Gastroesophageal sphincter (tissue), 4 donors: ENCODE measurements around the gene MPG. TPM values are rescaled to one million over a fixed set of nuclear protein-coding genes. Genes with fewer than 3 reads are reported as not detected.

Experiments
- ATAC-seq: fragments of 150-250 bp; one replicate; pipeline ENCODE4 v1.9.1; 2016; ENCODE audit warnings: mild to moderate bottlenecking, moderate library complexity
- H3K27ac ChIP-seq, 4 donors: fragments of 200-600 bp; sonication (generic) in 3 of 4; 1 replicate in 3 of 4; 2 replicates in 1 of 4; pipeline ENCODE4 v1.5.1; 2016 to 2019
- H3K27me3 ChIP-seq: fragments of 200-600 bp; sonication (generic); one replicate; pipeline ENCODE4 v1.5.1; 2019
- H3K36me3 ChIP-seq, 2 donors: fragments of 200-600 bp; sonication (generic); one replicate each; pipeline ENCODE4 v1.5.1; 2019; ENCODE audit warnings: control low read depth in 1 of 2
- H3K4me1 ChIP-seq, 3 donors: fragments of 200-600 bp; sonication (generic); 1 replicate in 2 of 3; 2 replicates in 1 of 3; pipeline ENCODE4 v1.5.1; 2016 to 2019; ENCODE audit warnings: control low read depth in 2 of 3
- H3K4me3 ChIP-seq, 2 donors: fragments of 200-600 bp; sonication (generic); one replicate each; pipeline ENCODE4 v1.5.1; 2019; ENCODE audit warnings: mild to moderate bottlenecking in 1 of 2, moderate library complexity in 1 of 2
- H3K9me3 ChIP-seq, 3 donors: fragments of 200-600 bp; sonication (generic); one replicate each; pipeline ENCODE4 v1.5.1; 2017 to 2019; ENCODE audit warnings: control low read depth in 2 of 3
- CTCF ChIP-seq, 4 experiments: fragments of 200-600 bp in 2 of 4; fragments of 450-650 bp in 2 of 4; sonication (generic) in 1 of 4; IDR thresholded peaks; one replicate each; pipeline ENCODE4 v1.5.1; 2017 to 2019; ENCODE audit warnings: antibody characterized with exemption in 4 of 4, mild to moderate bottlenecking in 2 of 4, moderate library complexity in 2 of 4
- EP300 ChIP-seq: sonication (generic); formaldehyde crosslinking; IDR thresholded peaks from one replicate; pipeline ENCODE4 v1.6.1; 2017; ENCODE audit warnings: antibody characterized with exemption, mild to moderate bottlenecking
- POLR2A ChIP-seq, 2 donors: fragments of 450-650 bp; IDR thresholded peaks; one replicate each; pipeline ENCODE4 v1.6.1; 2017; ENCODE audit warnings: antibody characterized with exemption in 2 of 2, mild to moderate bottlenecking in 2 of 2, moderate library complexity in 1 of 2
- POLR2AphosphoS5 ChIP-seq: sonication (generic); formaldehyde crosslinking; IDR thresholded peaks from one replicate; pipeline ENCODE4 v1.6.1; 2017; ENCODE audit warnings: antibody characterized with exemption
- WGBS, 2 donors: methylation state at CpG; one replicate each; pipeline ENCODE4 v1.1.5; 2018; ENCODE audit warnings: low coverage in 1 of 2; 5-methylcytosine and 5-hydroxymethylcytosine counted together
- total RNA-seq, 4 donors: library from RNA; depleted of rRNA; stranded (reverse); fragments of >200 nt; gene quantifications; one replicate each; pipeline ENCODE4 v1.1.0, GENCODE V29; 2016

Gene MPG
- total RNA-seq, 4 donors from 2014 or later = 57.4 to 114 (median 92.4) TPM

DNA sequence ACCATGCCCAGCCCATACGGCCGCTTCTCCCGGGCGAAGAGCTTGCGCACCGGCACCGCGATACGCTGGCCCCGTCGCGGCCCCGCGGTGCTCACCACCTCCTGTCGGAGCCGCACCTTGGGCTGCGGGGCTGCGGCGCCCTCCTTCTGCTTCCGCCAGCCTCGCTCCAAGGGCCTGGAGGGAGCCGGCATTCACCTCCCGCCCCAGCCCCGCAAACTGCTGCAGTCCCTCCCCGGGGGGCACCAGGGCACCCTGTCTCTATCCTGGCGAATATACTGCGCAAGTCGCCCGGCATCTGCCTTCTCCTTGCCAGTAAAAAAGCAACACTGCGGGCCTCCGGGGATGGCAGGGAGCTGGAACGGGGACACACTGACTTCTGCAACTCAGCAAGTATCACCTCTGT, 16.1 kb upstream of the MPG start:
- H3K4me3 ChIP-seq = no peak overlapping the region
- H3K4me1 ChIP-seq = peaks cover 0 to 23% (median 15%) of the 10 kb centered on the region in 3 donors
- H3K27me3 ChIP-seq = no peaks in the 10 kb centered on the region
- WGBS, 2 donors = 100% methylated on average over 1 of the region's 32 CpGs; no CpG with 5 or more reads in 1 of the 2 donors
- ATAC-seq = no peak
- TF ChIP-seq POLR2A (IDR thresholded peaks at IDR 0.05) = no peak
- TF ChIP-seq POLR2AphosphoS5 = no peak
- H3K9me3 ChIP-seq = no peaks in the 10 kb centered on the region
- no peak overlapping the region for H3K27ac ChIP-seq
- H3K36me3 ChIP-seq = peaks cover 0 to 82% of the 10 kb centered on the region in 2 donors

DNA sequence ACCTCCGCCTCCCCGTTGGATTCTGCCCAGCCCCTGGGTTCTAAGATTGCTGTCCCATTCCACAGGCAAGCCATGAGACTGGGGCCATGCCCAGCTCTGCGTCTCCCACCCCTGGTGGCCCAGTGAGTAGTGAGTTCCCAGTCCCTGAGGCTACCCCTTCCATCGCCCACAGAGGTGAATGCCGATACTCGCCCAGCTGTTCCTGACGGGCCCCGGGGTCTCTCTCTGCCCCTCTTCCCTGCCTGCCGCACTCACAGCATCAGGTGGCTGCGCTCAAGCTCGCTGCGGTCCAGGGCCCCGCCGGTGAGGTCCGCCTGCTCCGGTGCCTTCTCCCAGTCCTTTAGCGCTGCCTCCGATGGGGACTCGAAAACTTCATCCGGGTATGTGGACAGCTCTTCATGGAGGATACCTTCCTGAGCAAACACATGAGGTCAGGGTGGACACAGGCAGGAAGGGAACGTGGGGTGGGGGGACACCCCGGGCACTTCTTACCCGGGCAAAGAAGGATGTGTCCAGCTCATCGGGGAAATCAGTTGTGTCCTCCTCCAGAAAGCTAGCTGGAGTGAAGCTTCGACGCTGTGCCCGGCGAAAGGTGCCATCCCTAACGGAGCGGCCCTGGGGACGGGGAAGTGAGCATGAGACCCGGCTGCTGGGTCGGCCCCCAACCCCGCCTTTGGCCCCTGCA, 15.6 kb upstream of the MPG start:
- H3K27ac ChIP-seq = no peak overlapping the region
- H3K36me3 ChIP-seq = peaks cover 0 to 76% of the 10 kb centered on the region in 2 donors
- TF ChIP-seq POLR2AphosphoS5 (no peak), POLR2A (IDR thresholded peaks at IDR 0.05) (no peak)
- no peak overlapping the region for H3K4me3 ChIP-seq
- H3K9me3 ChIP-seq = no peaks in the 10 kb centered on the region
- ATAC-seq = no peak
- 88 to 89% methylated on average over 6 to 16 of the region's 34 CpGs for WGBS, 2 donors
- H3K4me1 ChIP-seq = peaks cover 0 to 28% (median 19%) of the 10 kb centered on the region in 3 donors
- H3K27me3 ChIP-seq = no peaks in the 10 kb centered on the region

DNA sequence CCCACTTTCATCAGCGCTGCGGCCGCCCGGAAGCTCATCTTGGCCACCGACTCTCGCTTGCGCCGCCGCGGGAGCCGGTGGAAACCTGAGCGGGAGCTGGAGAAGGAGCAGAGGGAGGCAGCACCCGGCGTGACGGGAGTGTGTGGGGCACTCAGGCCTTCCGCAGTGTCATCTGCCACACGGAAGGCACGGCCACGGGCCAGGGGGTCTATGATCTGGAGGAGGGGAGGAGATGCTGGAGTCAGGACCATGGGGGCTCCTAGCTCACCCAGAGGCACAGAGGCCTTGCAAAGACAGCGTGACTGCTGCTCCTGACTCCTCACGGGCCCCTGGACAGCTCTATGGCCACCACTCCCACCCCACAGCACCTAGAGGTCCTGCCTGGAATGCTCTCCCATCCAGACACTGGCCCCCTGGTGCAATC, 15.0 kb upstream of the MPG start:
- Histone ChIP-seq H3K27ac (no peak overlapping the region), H3K36me3 (peaks cover 0 to 71% of the 10 kb centered on the region in 2 donors)

GRCh38 chr16:63466-63865, 14.6 kb upstream of the MPG start:
- H3K9me3 ChIP-seq = no peaks in the 10 kb centered on the region
- H3K36me3 ChIP-seq = peaks cover 0 to 66% of the 10 kb centered on the region in 2 donors
- no CpG with 5 or more reads among the region's 16 CpGs for WGBS, 2 donors
- ATAC-seq = no peak
- peaks cover 0 to 39% (median 26%) of the 10 kb centered on the region in 3 donors for H3K4me1 ChIP-seq
- no peak overlapping the region for H3K4me3 ChIP-seq
- no peaks in the 10 kb centered on the region for H3K27me3 ChIP-seq
- TF ChIP-seq CTCF (IDR thresholded peaks at IDR 0.05) = no peak
- no peak for TF ChIP-seq POLR2A (IDR thresholded peaks at IDR 0.05)
- no peak for TF ChIP-seq EP300
- TF ChIP-seq POLR2AphosphoS5 = no peak
- no peak overlapping the region for H3K27ac ChIP-seq

More for the DNA sequence above, 15.0 kb upstream of the MPG start:
- no peak for TF ChIP-seq POLR2AphosphoS5
- no peak for TF ChIP-seq CTCF (IDR thresholded peaks at IDR 0.05)
- no peak for TF ChIP-seq EP300
- no peak for TF ChIP-seq POLR2A (IDR thresholded peaks at IDR 0.05)
- no peak overlapping the region for H3K4me3 ChIP-seq
- H3K27me3 ChIP-seq = no peaks in the 10 kb centered on the region
- WGBS, 2 donors = 100% methylated on average over 1 of the region's 21 CpGs; no CpG with 5 or more reads in 1 of the 2 donors
- H3K9me3 ChIP-seq = no peaks in the 10 kb centered on the region
- peaks cover 0 to 34% (median 21%) of the 10 kb centered on the region in 3 donors for H3K4me1 ChIP-seq
- ATAC-seq = no peak

GRCh38 chr16:63998-64913, 13.8 kb upstream of the MPG start:
- TF ChIP-seq EP300 (no peak), POLR2A (IDR thresholded peaks at IDR 0.05) (no peak), POLR2AphosphoS5 (no peak), CTCF (IDR thresholded peaks at IDR 0.05) (no peak)
- no peaks in the 10 kb centered on the region for H3K27me3 ChIP-seq
- WGBS, 2 donors = 87 to 89% methylated on average over 7 to 8 of the region's 25 CpGs
- H3K9me3 ChIP-seq = no peaks in the 10 kb centered on the region
- H3K27ac ChIP-seq = no peak overlapping the region
- no peak for ATAC-seq
- H3K4me1 ChIP-seq = peaks cover 0 to 46% (median 34%) of the 10 kb centered on the region in 3 donors
- H3K36me3 ChIP-seq = peaks cover 0 to 58% of the 10 kb centered on the region in 2 donors
- no peak overlapping the region for H3K4me3 ChIP-seq
